ENCODE results near the gene SLC22A15. TPM values are rescaled to one million over a fixed set of nuclear protein-coding genes. Genes with fewer than 3 reads are reported as not detected.

The SLC22A15 gene
- under 1 TPM; 0.12 to 0.17 TPM for total RNA-seq

- DNase-seq: peak; percentile 45
- peaks cover 27% of the 10 kb centered on the region for H3K27me3 Mint-ChIP-seq (ENCODE audit: low read depth)
- intact Hi-C loops (cut with micrococcal nuclease): no loop called here
- no peaks in the 10 kb centered on the region for H3K36me3 Mint-ChIP-seq (ENCODE audit: low read depth)
- H3K4me3 Mint-ChIP-seq: peak within 1 kb of the TSS; percentile 81
- no peak within 1 kb of the TSS for H3K27ac Mint-ChIP-seq
- no peaks in the 10 kb centered on the region for H3K4me1 Mint-ChIP-seq (ENCODE audit: low read depth)
- CTCF ChIA-PET: interaction anchor here (1.2 kb wide), 1 partner anchor 169 kb away, joined by 6 read pairs; no protein-coding TSS in a partner anchor
- no peaks in the 10 kb centered on the region for H3K9me3 Mint-ChIP-seq
These were observed at the start of gene SLC22A15 for GRCh38 chr1:115976062-115976920. Gene SLC22A15, plus strand, starts transcription at chr1:115976513. Its CDS starts 115 bp downstream, at chr1:115976628.

GRCh38 chr1:115927971-115928370 lies 48.3 kb upstream of the SLC22A15 start:
- Mint-ChIP-seq H3K9me3 (no peaks in the 10 kb centered on the region), H3K27me3 (ENCODE audit: low read depth) (no peaks in the 10 kb centered on the region), H3K36me3 (ENCODE audit: low read depth) (no peaks in the 10 kb centered on the region), H3K27ac (no peak overlapping the region), H3K4me3 (no peak overlapping the region), H3K4me1 (ENCODE audit: low read depth) (peaks cover 3% of the 10 kb centered on the region)
- CTCF ChIA-PET: no interaction called here
- DNase-seq: no peak
- intact Hi-C loops (cut with micrococcal nuclease): no loop called here

DNA sequence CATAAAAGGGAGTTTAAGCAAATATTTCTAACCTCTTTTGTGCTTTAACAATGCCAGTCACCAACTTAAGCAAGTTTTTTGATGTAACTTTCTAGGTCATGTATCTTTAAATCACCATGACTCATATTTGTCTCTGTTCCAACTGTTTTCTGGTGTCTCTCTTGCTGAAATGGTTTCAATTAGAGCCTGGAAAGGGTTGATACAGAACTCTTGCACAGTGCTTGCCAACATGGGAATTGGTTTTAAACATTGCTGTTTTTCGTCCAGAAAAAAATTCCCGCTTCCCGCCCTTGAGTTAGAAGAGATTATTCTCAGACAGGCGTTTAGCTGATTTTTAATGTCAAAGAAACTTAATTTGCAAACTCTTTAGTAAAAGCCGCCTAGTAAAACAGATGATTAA lies 46.4 kb upstream of the SLC22A15 start:
- peaks cover under 1% of the 10 kb centered on the region for H3K4me1 Mint-ChIP-seq (ENCODE audit: low read depth)
- no peak for DNase-seq
- no peaks in the 10 kb centered on the region for H3K9me3 Mint-ChIP-seq
- no peaks in the 10 kb centered on the region for H3K36me3 Mint-ChIP-seq (ENCODE audit: low read depth)
- no peak overlapping the region for H3K27ac Mint-ChIP-seq
- intact Hi-C loops (cut with micrococcal nuclease): no loop called here
- no peaks in the 10 kb centered on the region for H3K27me3 Mint-ChIP-seq (ENCODE audit: low read depth)
- CTCF ChIA-PET: no interaction called here
- no peak overlapping the region for H3K4me3 Mint-ChIP-seq

DNA sequence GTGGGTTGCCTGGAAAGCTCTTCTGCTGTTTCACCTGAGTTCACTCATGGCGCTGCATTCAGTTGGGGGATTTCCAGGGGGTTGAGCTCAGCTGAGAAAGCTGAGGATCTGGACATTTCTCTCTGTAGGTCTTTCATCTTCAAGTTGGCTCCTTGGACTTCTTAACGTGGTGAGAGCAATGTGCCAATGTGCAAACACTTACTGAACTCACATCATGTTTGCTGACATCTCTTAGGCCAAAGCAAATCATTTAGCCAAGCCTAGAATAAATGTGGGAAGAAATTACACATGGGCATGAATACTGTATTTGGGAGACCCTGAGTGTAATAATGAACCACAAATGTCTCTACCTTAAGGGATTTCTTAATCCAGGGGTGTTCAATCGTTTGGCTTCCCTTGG lies 42.7 kb upstream of the SLC22A15 start:
- CTCF ChIA-PET: no interaction called here

DNA sequence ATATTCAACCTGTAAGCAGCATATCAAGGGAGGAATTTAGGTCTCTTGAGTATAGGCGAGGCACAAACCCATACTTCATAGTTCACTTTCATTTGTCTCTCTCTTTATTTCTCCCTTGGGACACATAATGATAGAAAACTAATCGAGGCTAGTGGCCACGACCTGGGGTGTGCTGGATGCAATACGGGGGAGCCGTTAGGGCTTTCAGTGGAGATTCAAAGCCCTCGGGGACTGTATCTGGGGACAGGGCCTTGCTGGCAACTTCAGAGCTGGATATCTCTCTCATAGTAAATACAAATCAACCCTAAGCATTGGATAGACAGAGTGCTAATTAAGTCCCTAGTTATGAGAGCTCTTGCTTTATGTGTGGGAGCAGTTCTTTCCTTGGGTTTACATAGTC lies 36.9 kb upstream of the SLC22A15 start:
- no peaks in the 10 kb centered on the region for H3K9me3 Mint-ChIP-seq
- peaks cover 5% of the 10 kb centered on the region for H3K27me3 Mint-ChIP-seq (ENCODE audit: low read depth)
- no peaks in the 10 kb centered on the region for H3K36me3 Mint-ChIP-seq (ENCODE audit: low read depth)
- no peaks in the 10 kb centered on the region for H3K4me1 Mint-ChIP-seq (ENCODE audit: low read depth)
- CTCF ChIA-PET: interaction anchor here (1.1 kb wide), 1 partner anchor 36 kb away, joined by 3 read pairs; no protein-coding TSS in a partner anchor
- no peak overlapping the region for H3K4me3 Mint-ChIP-seq
- H3K27ac Mint-ChIP-seq: no peak overlapping the region
- intact Hi-C loops (cut with micrococcal nuclease): no loop called here
- DNase-seq: no peak

More for the DNA sequence above, 42.7 kb upstream of the SLC22A15 start:
- Mint-ChIP-seq H3K36me3 (ENCODE audit: low read depth) (no peaks in the 10 kb centered on the region), H3K27ac (no peak overlapping the region), H3K9me3 (no peaks in the 10 kb centered on the region), H3K4me3 (no peak overlapping the region), H3K4me1 (ENCODE audit: low read depth) (no peaks in the 10 kb centered on the region), H3K27me3 (ENCODE audit: low read depth) (peaks cover 5% of the 10 kb centered on the region)
- no peak for DNase-seq
- intact Hi-C loops (cut with micrococcal nuclease): no loop called here

GRCh38 chr1:115946116-115946515 lies 30.2 kb upstream of the SLC22A15 start:
- intact Hi-C loops (cut with micrococcal nuclease): no loop called here

DNA sequence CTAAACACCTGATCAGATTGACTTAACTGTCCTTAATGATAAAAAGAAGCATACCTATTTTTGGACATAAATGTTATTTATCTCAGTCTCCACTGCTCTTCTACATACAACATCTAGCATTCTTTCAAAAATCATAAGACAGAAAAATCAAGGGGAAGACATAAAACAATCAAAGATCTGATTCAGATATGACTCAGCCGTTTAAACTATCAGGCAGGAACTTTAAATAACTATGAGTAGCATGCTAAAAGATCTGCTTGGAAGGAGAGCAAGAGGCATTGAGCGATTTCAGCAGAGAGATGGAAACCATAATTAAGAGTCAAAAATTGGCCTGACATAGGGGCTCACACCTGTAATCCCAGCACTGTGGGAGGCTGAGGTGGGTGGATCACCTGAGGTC lies 27.2 kb upstream of the SLC22A15 start:
- CTCF ChIA-PET: no interaction called here
- H3K36me3 Mint-ChIP-seq (ENCODE audit: low read depth): no peaks in the 10 kb centered on the region
- no peak overlapping the region for H3K4me3 Mint-ChIP-seq
- peaks cover 2% of the 10 kb centered on the region for H3K4me1 Mint-ChIP-seq (ENCODE audit: low read depth)
- DNase-seq: no peak
- H3K27ac Mint-ChIP-seq: no peak overlapping the region
- intact Hi-C loops (cut with micrococcal nuclease): no loop called here
- H3K9me3 Mint-ChIP-seq: no peaks in the 10 kb centered on the region
- H3K27me3 Mint-ChIP-seq (ENCODE audit: low read depth): peaks cover 9% of the 10 kb centered on the region

More at GRCh38 chr1:115946116-115946515, 30.2 kb upstream of the SLC22A15 start:
- no peak overlapping the region for H3K4me3 Mint-ChIP-seq
- no peaks in the 10 kb centered on the region for H3K9me3 Mint-ChIP-seq
- no peaks in the 10 kb centered on the region for H3K4me1 Mint-ChIP-seq (ENCODE audit: low read depth)
- H3K27me3 Mint-ChIP-seq (ENCODE audit: low read depth): peaks cover 9% of the 10 kb centered on the region
- no peak for DNase-seq
- CTCF ChIA-PET: no interaction called here
- H3K36me3 Mint-ChIP-seq (ENCODE audit: low read depth): no peaks in the 10 kb centered on the region
- no peak overlapping the region for H3K27ac Mint-ChIP-seq

GRCh38 chr1:115951560-115951959 lies 24.8 kb upstream of the SLC22A15 start:
- Mint-ChIP-seq H3K36me3 (ENCODE audit: low read depth) (no peaks in the 10 kb centered on the region), H3K4me1 (ENCODE audit: low read depth) (peaks cover 2% of the 10 kb centered on the region), H3K9me3 (no peaks in the 10 kb centered on the region), H3K4me3 (no peak overlapping the region), H3K27me3 (ENCODE audit: low read depth) (peaks cover 15% of the 10 kb centered on the region), H3K27ac (no peak overlapping the region)
- no peak for DNase-seq
- intact Hi-C loops (cut with micrococcal nuclease): no loop called here
- CTCF ChIA-PET: interaction anchor here (1.2 kb wide), 1 partner anchor 29 kb away, joined by 3 read pairs; no protein-coding TSS in a partner anchor

DNA sequence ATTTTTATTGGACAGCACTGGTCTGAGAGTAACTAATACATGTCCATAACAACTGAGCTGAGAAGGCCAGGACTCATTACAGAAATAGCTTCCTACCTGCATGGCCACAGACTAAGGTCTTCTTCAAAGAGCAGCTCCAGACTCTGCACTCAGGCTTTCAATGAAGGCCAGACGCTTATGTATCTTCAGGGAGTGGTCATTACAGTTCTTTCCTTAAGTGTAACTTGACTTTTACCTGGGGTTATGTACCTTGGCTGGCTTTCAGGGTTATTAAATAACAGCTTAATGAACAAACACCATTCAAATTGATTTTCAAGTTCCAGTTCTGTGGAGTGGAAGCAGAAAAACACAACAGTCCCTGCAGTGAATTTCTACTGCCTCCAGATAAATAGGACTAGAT lies 23.8 kb upstream of the SLC22A15 start:
- Mint-ChIP-seq H3K4me3 (no peak overlapping the region), H3K27ac (no peak overlapping the region), H3K4me1 (ENCODE audit: low read depth) (peaks cover 2% of the 10 kb centered on the region), H3K36me3 (ENCODE audit: low read depth) (no peaks in the 10 kb centered on the region), H3K9me3 (no peaks in the 10 kb centered on the region), H3K27me3 (ENCODE audit: low read depth) (peaks cover 21% of the 10 kb centered on the region)
- intact Hi-C loops (cut with micrococcal nuclease): no loop called here
- CTCF ChIA-PET: no interaction called here
- DNase-seq: no peak

DNA sequence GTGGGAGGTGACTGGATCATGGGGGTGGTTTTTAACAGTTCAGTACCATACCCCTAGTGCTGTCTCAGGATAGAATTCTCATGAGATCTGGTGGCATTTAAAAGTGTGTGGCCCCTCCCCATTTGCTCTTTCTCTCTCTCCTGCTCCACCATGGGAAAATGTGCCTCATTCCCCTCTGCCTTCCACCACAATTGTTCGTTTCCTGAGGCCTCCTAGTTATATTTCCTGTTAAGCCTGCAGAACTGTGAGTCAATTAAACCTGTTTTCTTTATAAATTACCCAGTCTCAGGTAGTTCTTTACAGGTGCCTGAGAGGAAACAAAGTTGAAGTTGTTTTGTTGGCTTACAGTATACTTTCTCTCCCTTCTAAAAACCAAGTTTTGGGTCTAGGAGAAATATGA lies 23.1 kb upstream of the SLC22A15 start:
- H3K27me3 Mint-ChIP-seq (ENCODE audit: low read depth): peaks cover 22% of the 10 kb centered on the region
- intact Hi-C loops (cut with micrococcal nuclease): no loop called here
- H3K27ac Mint-ChIP-seq: no peak overlapping the region
- no peak for DNase-seq
- CTCF ChIA-PET: no interaction called here
- no peaks in the 10 kb centered on the region for H3K36me3 Mint-ChIP-seq (ENCODE audit: low read depth)
- H3K4me3 Mint-ChIP-seq: no peak overlapping the region
- H3K4me1 Mint-ChIP-seq (ENCODE audit: low read depth): peaks cover 2% of the 10 kb centered on the region
- H3K9me3 Mint-ChIP-seq: no peaks in the 10 kb centered on the region

DNA sequence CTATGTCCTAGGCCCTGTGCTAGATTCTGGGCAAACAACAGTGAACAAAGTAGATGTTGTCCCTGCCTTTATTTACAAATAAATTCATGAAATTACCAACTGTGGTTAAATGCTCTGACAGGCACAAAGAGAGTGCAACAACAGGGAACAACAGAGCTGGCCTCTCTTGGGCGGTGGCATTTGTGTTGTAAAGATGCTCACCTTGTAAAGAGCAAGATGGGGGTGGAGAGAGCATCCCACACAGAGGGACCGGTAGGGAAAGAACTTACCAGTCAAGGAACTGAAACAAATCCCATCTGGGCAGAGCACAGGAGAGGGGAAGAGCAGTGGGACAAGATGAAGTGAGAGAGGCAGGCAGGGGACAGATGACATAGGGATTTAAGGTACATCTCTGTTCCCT lies 21.6 kb upstream of the SLC22A15 start:
- no peak overlapping the region for H3K4me3 Mint-ChIP-seq
- intact Hi-C loops (cut with micrococcal nuclease): no loop called here
- no peak overlapping the region for H3K27ac Mint-ChIP-seq
- peaks cover 2% of the 10 kb centered on the region for H3K4me1 Mint-ChIP-seq (ENCODE audit: low read depth)
- H3K36me3 Mint-ChIP-seq (ENCODE audit: low read depth): no peaks in the 10 kb centered on the region
- DNase-seq: no peak
- H3K27me3 Mint-ChIP-seq (ENCODE audit: low read depth): peaks cover 17% of the 10 kb centered on the region
- CTCF ChIA-PET: no interaction called here
- no peaks in the 10 kb centered on the region for H3K9me3 Mint-ChIP-seq

GRCh38 chr1:115955228-115955627 lies 21.1 kb upstream of the SLC22A15 start:
- peaks cover 2% of the 10 kb centered on the region for H3K4me1 Mint-ChIP-seq (ENCODE audit: low read depth)
- CTCF ChIA-PET: no interaction called here
- H3K27me3 Mint-ChIP-seq (ENCODE audit: low read depth): peaks cover 16% of the 10 kb centered on the region
- H3K27ac Mint-ChIP-seq: no peak overlapping the region
- DNase-seq: no peak
- no peaks in the 10 kb centered on the region for H3K9me3 Mint-ChIP-seq
- H3K36me3 Mint-ChIP-seq (ENCODE audit: low read depth): no peaks in the 10 kb centered on the region
- H3K4me3 Mint-ChIP-seq: no peak overlapping the region
- intact Hi-C loops (cut with micrococcal nuclease): no loop called here

- H3K36me3 Mint-ChIP-seq (ENCODE audit: low read depth): no peaks in the 10 kb centered on the region
- no peak for DNase-seq
- intact Hi-C loops (cut with micrococcal nuclease): no loop called here
- H3K27me3 Mint-ChIP-seq (ENCODE audit: low read depth): peaks cover 30% of the 10 kb centered on the region
- H3K4me1 Mint-ChIP-seq (ENCODE audit: low read depth): no peaks in the 10 kb centered on the region
- CTCF ChIA-PET: interaction anchor here (1.1 kb wide), 1 partner anchor 22 kb away, joined by 3 read pairs; no protein-coding TSS in a partner anchor
- no peak overlapping the region for H3K27ac Mint-ChIP-seq
- no peaks in the 10 kb centered on the region for H3K9me3 Mint-ChIP-seq
- no peak overlapping the region for H3K4me3 Mint-ChIP-seq
These were observed 17.4 kb upstream of the SLC22A15 start for GRCh38 chr1:115958866-115959265.

Measured in activated naive CD4-positive, alpha-beta T cell treated with anti-CD3 and anti-CD28 coated beads for 36 hours (primary cell).